Activated CD4-positive, alpha-beta T cell treated with anti-CD3 and anti-CD28 coated beads, Interleukin-2, amount 50 U/mL, for 1 hour (primary cell): Measurements from ENCODE around the gene PMEPA1.
A peak's percentile ranks its signal among the peaks of the same experiment; 100 is the strongest.

Experiments
- DNase-seq: peaks from one replicate; pipeline ENCODE4 v3.0.0-alpha.2; 2020

Gene PMEPA1

GRCh38 chr20:57619051-57619831, 90.6 kb downstream of the PMEPA1 start:
- DNase-seq, result peak; percentile 62

- DNase-seq, result no peak
Measured at GRCh38 chr20:57618764-57619050, 91.1 kb downstream of the PMEPA1 start.

- DNase-seq, result no peak
Measured at GRCh38 chr20:57618091-57618763, 91.6 kb downstream of the PMEPA1 start.

GRCh38 chr20:57617079-57617795, 92.6 kb downstream of the PMEPA1 start:
- DNase-seq, result no peak

- DNase-seq, result no peak
Measured at GRCh38 chr20:57616143-57616951, 93.5 kb downstream of the PMEPA1 start.

GRCh38 chr20:57615445-57615811, 94.4 kb downstream of the PMEPA1 start:
- DNase-seq, result no peak

- no peak for DNase-seq
Measured at GRCh38 chr20:57614490-57615444, 95.0 kb downstream of the PMEPA1 start.

GRCh38 chr20:57613481-57613921, 96.3 kb downstream of the PMEPA1 start:
- no peak for DNase-seq

GRCh38 chr20:57612916-57613315, 96.9 kb downstream of the PMEPA1 start:
- no peak for DNase-seq

- no peak for DNase-seq
Measured at GRCh38 chr20:57612436-57612835, 97.4 kb downstream of the PMEPA1 start.

GRCh38 chr20:57611586-57612311, 98.1 kb downstream of the PMEPA1 start:
- DNase-seq, result no peak

GRCh38 chr20:57610261-57610952, 99.4 kb downstream of the PMEPA1 start:
- no peak for DNase-seq

- no peak for DNase-seq
Measured at GRCh38 chr20:57609842-57610167, 100.0 kb downstream of the PMEPA1 start.

GRCh38 chr20:57609086-57609841, 100.6 kb downstream of the PMEPA1 start:
- no peak for DNase-seq

GRCh38 chr20:57608516-57608915, 101.3 kb downstream of the PMEPA1 start:
- DNase-seq, result no peak

GRCh38 chr20:57605878-57606277, 103.9 kb downstream of the PMEPA1 start:
- no peak for DNase-seq

- DNase-seq, result no peak
Measured at GRCh38 chr20:57605045-57605444, 104.8 kb downstream of the PMEPA1 start.

- DNase-seq, result no peak
Measured at GRCh38 chr20:57603120-57603519, 106.7 kb downstream of the PMEPA1 start.

GRCh38 chr20:57601737-57602136, 108.1 kb downstream of the PMEPA1 start:
- no peak for DNase-seq

- DNase-seq, result no peak
Measured at GRCh38 chr20:57601211-57601570, 108.6 kb downstream of the PMEPA1 start.
